Caco-2 (cell line): ENCODE measurements around the gene PLEKHG1. TPM values are rescaled to one million over a fixed set of nuclear protein-coding genes. Genes with fewer than 3 reads are reported as not detected.
A peak's percentile ranks its signal among the peaks of the same experiment; 100 is the strongest.

Experiments
- BruUV-seq: library from RNA; stranded (reverse); fragments of 400-500 nt; replicated peaks from 2 replicates; lab custom pipeline; 2021; lab: Mats Ljungman, UMichigan
- CTCF ChIA-PET: fragments of 300-600 bp; sonication (Branson Sonifier 250); formaldehyde crosslinking; loops from one replicate; lab custom pipeline; 2022; ENCODE audit warnings: antibody characterized with exemption; lab: Charles Lee
- POLR2A ChIA-PET: fragments of 300-600 bp; sonication (Branson Sonifier 250); formaldehyde crosslinking; loops from one replicate; lab custom pipeline; 2022; ENCODE audit warnings: antibody characterized with exemption; lab: Charles Lee
- DNase-seq, 2 experiments: peaks; one replicate each; pipeline versions ENCODE4 v3.0.0 to v3.0.0-alpha.2; 2020 to 2022
- H3K27me3 ChIP-seq: replicated peaks from 2 replicates; pipeline ENCODE4 v1.6.0; 2011; ENCODE audit warnings: low read length; ENCODE audit not compliant: control insufficient read depth, insufficient read depth
- H3K36me3 ChIP-seq: 2 replicates; pipeline ENCODE4 v1.5.1; 2011; ENCODE audit warnings: low read length; ENCODE audit not compliant: control insufficient read depth, insufficient read depth
- H3K4me1 ChIP-seq: fragments of 250-450 bp; sonication (Bioruptor Pico); 2 replicates; pipeline ENCODE4 v1.5.1; 2020; ENCODE audit warnings: mild to moderate bottlenecking
- H3K4me3 ChIP-seq: 2 replicates; pipeline ENCODE4 v1.5.1; 2011; ENCODE audit warnings: low read depth, mild to moderate bottlenecking, control low read depth, low read length
- H3K9me3 ChIP-seq: fragments of 250-450 bp; sonication (Bioruptor Pico); 2 replicates; pipeline ENCODE4 v1.5.1; 2020; ENCODE audit warnings: mild to moderate bottlenecking, moderate library complexity
- H3K27ac Mint-ChIP-seq: one replicate; pipeline ENCODE4 v1.8.0; 2022; ENCODE audit warnings: mixed read lengths; ENCODE audit not compliant: unreplicated experiment
- H3K27me3 Mint-ChIP-seq: one replicate; pipeline ENCODE4 v1.8.0; 2022; ENCODE audit warnings: mixed read lengths; ENCODE audit not compliant: insufficient read depth, unreplicated experiment
- H3K36me3 Mint-ChIP-seq: one replicate; pipeline ENCODE4 v1.8.0; 2022; ENCODE audit warnings: mild to moderate bottlenecking, mixed read lengths; ENCODE audit not compliant: insufficient read depth, unreplicated experiment
- H3K4me1 Mint-ChIP-seq: one replicate; pipeline ENCODE4 v1.8.0; 2022; ENCODE audit warnings: low read depth, mixed read lengths; ENCODE audit not compliant: unreplicated experiment
- H3K4me3 Mint-ChIP-seq: one replicate; pipeline ENCODE4 v1.8.0; 2022; ENCODE audit warnings: mild to moderate bottlenecking, moderate library complexity, mixed read lengths; ENCODE audit not compliant: unreplicated experiment
- H3K9me3 Mint-ChIP-seq: one replicate; pipeline ENCODE4 v1.8.0; 2022; ENCODE audit warnings: mixed read lengths; ENCODE audit not compliant: unreplicated experiment
- CTCF ChIP-seq, 2 experiments: fragments of 200-600 bp in 1 of 2; IDR thresholded peaks; 1 replicate in 1 of 2; 2 replicates in 1 of 2; pipeline versions ENCODE4 v1.5.1 to v1.8.0; 2011 to 2022; ENCODE audit warnings: antibody characterized with exemption in 1 of 2, control low read depth in 1 of 2, inconsistent platforms in 1 of 2, low read depth in 1 of 2, low read length in 1 of 2, mild to moderate bottlenecking in 1 of 2, moderate library complexity in 1 of 2; ENCODE audit not compliant: insufficient read depth in 1 of 2, severe bottlenecking in 1 of 2, unreplicated experiment in 1 of 2
- intact Hi-C: fragments of 100-400 bp; cut with micrococcal nuclease; formaldehyde crosslinking; loops from one replicate; pipeline ENCODE4 v1.10.0; 2022; ENCODE audit not compliant: unreplicated experiment
- total RNA-seq: library from RNA; stranded (reverse); gene quantifications from 2 replicates; pipeline ENCODE4 v1.2.3, GENCODE V29; 2022

The PLEKHG1 gene
- total RNA-seq, 1 experiment from 2014 or later: 35.0 TPM

GRCh38 chr6:150601439-150601838 lies 1.8 kb downstream of the PLEKHG1 start:
- peaks cover 11% of the 10 kb centered on the region; the same call in 1 of the 2 replicates for H3K4me1 ChIP-seq
- Mint-ChIP-seq H3K36me3 (peaks cover 7% of the 10 kb centered on the region), H3K9me3 (no peaks in the 10 kb centered on the region), H3K27me3 (no peaks in the 10 kb centered on the region), H3K4me1 (peaks cover 14% of the 10 kb centered on the region), H3K27ac (no peak overlapping the region), H3K4me3 (peak overlapping the region; percentile 45)
- ChIA-PET POLR2A (no interaction called here), CTCF (no interaction called here)
- H3K4me3 ChIP-seq: peak overlapping the region; percentile 61; the same call in 1 of the 2 replicates
- TF ChIP-seq CTCF (IDR thresholded peaks at IDR 0.05; ENCODE audit: insufficient read depth in 1 of 2, low read depth in 1 of 2, low read length in 1 of 2, severe bottlenecking in 1 of 2, unreplicated experiment in 1 of 2): no peak
- H3K27me3 ChIP-seq: no peaks in the 10 kb centered on the region
- no TSS peak for BruUV-seq
- H3K36me3 ChIP-seq: no peaks in the 10 kb centered on the region
- intact Hi-C loops: no loop called here
- no peaks in the 10 kb centered on the region for H3K9me3 ChIP-seq
- no peak for DNase-seq

- H3K27ac Mint-ChIP-seq: no peak overlapping the region
- ChIA-PET POLR2A (no interaction called here), CTCF (no interaction called here)
- Histone ChIP-seq H3K4me3 (no peak overlapping the region), H3K27me3 (no peaks in the 10 kb centered on the region), H3K4me1 (peaks cover 11% of the 10 kb centered on the region; the same call in 1 of the 2 replicates), H3K36me3 (no peaks in the 10 kb centered on the region), H3K9me3 (no peaks in the 10 kb centered on the region)
- no TSS peak for BruUV-seq
- no peak overlapping the region for H3K4me3 Mint-ChIP-seq
- no peaks in the 10 kb centered on the region for H3K27me3 Mint-ChIP-seq
- intact Hi-C loops: no loop called here
- peaks cover 7% of the 10 kb centered on the region for H3K36me3 Mint-ChIP-seq
- H3K4me1 Mint-ChIP-seq: peaks cover 15% of the 10 kb centered on the region
- no peak for DNase-seq
- no peak for TF ChIP-seq CTCF (IDR thresholded peaks at IDR 0.05; ENCODE audit: insufficient read depth in 1 of 2, low read depth in 1 of 2, low read length in 1 of 2, severe bottlenecking in 1 of 2, unreplicated experiment in 1 of 2)
- no peaks in the 10 kb centered on the region for H3K9me3 Mint-ChIP-seq
These were observed 3.5 kb downstream of the PLEKHG1 start for GRCh38 chr6:150603176-150603575.

GRCh38 chr6:150604467-150604866 lies 4.8 kb downstream of the PLEKHG1 start:
- TF ChIP-seq CTCF (IDR thresholded peaks at IDR 0.05; ENCODE audit: insufficient read depth in 1 of 2, low read depth in 1 of 2, low read length in 1 of 2, severe bottlenecking in 1 of 2, unreplicated experiment in 1 of 2): no peak
- no peak overlapping the region for H3K4me3 ChIP-seq
- H3K27me3 ChIP-seq: no peaks in the 10 kb centered on the region
- Mint-ChIP-seq H3K36me3 (peaks cover 7% of the 10 kb centered on the region), H3K27ac (no peak overlapping the region), H3K27me3 (no peaks in the 10 kb centered on the region), H3K9me3 (no peaks in the 10 kb centered on the region), H3K4me1 (peaks cover 8% of the 10 kb centered on the region), H3K4me3 (no peak overlapping the region)
- BruUV-seq: no TSS peak
- H3K4me1 ChIP-seq: no peaks in the 10 kb centered on the region
- DNase-seq: no peak
- H3K9me3 ChIP-seq: no peaks in the 10 kb centered on the region
- intact Hi-C loops: no loop called here
- POLR2A ChIA-PET: no interaction called here
- H3K36me3 ChIP-seq: no peaks in the 10 kb centered on the region
- CTCF ChIA-PET: no interaction called here
